ENCODE data around the gene ZNF672.
"Not testable (repeated sequence)": the region's sequence is repeated elsewhere in the genome, so short reads cannot be mapped to it uniquely, and the experiment has no call there.

Gene ZNF672

DNA sequence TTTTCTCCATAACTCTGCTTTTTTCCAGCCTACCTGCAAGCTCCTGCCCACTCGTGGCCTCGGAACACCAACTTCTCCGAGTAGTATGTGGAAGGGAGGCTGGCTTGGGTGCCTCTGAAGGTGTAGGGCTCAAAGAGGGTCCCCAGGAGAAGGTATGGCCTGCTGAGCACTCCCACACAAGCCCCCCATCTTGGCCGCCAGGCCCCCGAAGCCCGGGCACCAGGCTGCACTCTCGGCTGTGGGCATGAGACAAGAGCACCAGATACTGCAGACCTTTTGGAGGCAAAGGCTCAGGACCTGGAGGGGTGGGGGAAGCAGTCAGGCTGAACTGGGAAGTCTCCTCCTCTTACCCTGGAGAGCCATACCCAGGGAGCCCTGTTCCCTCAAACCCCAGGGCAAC lies 19.2 kb downstream of the ZNF672 start:
- DNase-seq, result no peak

DNA sequence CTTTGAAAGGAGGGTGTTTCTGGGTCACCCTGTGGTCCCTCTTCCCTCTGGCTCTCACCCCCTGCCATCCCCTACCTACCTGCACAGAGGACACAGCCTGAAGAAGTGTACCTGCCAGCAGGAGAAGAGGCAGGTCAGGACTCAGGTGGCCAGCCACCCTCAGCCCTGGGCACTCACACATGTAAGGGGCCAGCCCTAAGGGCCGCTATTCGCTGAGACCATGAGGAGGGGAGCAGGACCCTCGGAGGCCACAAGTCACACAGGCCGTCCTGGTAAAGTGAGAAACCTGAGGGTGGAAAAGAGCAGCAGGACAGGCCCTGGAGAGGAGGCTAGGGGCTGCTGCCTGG lies 19.7 kb downstream of the ZNF672 start:
- DNase-seq, result no peak

DNA sequence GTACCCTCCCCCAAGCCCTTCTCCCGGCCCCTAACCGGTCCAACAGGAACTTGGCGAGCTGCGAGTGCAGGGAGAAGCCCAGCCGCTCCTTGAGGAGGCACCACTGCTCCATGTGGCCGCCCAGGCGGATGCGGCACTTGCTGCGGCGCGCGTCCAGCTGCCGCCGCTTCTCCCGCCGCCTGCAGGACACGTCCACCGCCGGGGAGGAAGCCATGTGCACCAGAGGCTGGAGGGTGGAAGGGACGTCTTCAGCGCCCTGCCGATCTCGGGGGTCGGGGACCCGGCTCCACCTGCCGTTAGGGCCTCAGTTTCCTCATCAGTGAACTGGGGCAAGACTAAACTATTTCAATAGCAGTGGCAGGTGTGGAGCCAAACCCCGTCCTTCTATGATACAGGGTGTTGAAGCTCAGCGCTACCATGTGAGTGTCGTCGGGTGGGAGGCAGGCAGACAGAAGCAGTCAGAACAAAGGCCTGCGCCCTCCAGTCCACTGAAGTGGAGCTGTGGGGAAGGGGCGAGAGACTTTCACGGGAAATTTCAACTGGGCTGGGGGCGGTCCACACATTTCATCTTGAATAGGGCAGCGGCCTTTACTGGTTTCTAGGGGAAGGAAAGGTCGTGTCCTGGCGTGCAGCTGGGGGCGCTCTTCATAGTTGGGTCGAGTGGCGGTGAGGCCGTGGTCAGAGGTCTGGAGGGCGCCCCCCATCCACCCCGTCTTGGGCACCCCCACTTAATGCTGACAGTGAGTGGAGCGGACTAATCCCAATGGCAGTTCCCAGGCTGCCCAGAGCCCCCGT lies 20.3 kb downstream of the ZNF672 start:
- DNase-seq, result peak; percentile 17

DNA sequence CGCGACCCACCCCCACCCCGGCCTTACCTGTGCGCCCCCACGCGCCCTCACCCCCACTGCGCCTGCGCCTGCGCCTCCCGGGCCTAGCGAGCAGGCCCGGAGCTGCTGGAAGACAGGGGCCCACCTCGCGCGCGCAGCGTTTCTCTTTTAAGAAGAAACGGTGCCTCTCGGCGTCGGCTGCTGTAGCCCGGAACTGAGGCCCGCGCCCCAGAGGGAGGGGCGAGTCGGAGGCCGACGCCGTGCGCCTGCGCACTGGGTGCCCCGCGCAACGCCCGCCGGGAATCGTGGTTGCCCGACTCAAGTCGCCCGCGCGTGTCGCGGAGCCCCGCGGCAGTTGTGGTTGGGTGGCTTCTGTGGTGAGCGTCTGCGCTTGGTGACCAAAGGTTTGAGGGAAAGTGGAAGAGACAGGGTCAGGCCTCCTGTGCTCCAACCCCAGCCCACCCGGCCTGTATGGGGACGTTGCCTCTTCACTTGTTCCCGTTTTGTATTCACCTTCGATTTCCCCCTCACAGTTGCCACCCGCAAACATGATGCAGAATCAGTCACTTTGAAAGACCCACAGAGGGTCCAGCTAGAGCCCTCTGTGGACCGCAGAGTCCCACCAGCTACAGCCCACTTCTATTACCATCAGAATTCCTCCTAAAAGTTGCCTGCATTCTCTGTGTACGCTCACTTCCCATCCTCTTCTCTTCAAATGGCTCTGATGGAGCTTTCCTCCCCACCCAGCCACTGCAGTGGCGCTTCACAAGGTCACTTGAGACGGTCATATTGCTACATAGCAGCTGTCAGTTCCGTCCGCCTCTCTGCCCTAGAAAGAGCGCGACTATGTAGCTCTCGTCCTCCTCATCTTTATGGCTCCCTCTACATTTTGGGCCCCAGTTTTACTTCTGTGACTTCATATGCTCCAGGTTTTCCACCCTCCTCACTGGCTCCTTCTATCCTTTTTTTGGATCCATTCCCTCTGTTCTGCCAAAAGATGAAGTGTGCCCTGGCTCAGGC lies 21.2 kb downstream of the ZNF672 start, which contains the start of gene ZNF692:
Gene ZNF692, minus strand, starts transcription at position 195 of the 999 bp plus-strand sequence. CDS start 776 bp downstream, outside the sequence.
- DNase-seq, result peak; percentile 98

DNA sequence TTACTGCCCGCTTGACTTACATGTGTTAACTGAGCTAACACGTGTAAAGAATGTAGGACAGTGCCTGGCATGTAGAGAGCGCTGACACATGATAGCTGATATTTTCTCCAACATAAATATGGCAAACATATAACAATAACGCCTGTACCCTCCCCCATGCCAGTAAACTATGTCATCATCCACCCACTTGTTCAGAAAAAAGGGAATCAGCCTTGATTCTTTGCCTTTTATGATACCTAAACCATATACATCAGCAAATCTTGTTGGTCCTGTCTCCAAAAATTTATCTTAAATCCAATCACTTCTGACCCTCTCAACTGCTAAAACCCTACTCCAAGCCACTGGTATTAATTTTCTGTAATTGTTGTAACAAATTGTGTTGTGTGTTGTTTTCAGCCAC lies 22.0 kb downstream of the ZNF672 start:
- DNase-seq, result no peak

DNA sequence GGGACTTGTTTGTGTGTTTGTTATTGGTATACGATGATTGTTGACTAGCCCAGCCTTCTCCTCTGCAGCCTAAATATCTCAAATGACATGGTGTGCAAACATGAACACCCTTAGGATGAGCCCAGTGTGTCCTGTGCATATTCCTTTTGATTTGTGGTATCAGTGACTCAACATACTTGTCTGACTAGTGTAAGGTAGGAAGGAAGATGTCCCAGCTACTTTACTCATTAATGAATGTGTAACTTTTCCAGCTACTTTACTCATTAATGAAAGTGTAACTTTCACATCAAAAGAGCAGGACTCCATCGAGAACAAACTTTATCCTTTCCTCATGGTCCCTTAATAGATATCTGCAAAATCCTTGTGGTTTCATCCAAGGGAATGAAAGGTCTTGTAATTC lies 23.6 kb downstream of the ZNF672 start:
- DNase-seq, result no peak

DNA sequence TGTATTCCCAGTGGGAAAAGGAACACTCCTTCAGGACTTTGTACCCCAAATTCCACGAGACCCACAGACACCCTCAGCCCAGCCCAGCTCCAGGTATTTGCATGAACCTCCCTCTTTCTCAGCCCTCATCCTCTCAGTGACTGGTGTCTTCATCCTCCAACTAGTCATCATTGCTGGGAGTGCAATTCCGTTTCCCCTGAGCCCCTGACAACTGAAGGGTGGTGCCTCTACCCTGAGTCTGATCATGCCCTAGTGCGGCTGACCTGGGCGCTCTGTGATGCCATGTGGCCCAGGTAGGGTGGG lies 24.6 kb downstream of the ZNF672 start:
- DNase-seq, result no peak

DNA sequence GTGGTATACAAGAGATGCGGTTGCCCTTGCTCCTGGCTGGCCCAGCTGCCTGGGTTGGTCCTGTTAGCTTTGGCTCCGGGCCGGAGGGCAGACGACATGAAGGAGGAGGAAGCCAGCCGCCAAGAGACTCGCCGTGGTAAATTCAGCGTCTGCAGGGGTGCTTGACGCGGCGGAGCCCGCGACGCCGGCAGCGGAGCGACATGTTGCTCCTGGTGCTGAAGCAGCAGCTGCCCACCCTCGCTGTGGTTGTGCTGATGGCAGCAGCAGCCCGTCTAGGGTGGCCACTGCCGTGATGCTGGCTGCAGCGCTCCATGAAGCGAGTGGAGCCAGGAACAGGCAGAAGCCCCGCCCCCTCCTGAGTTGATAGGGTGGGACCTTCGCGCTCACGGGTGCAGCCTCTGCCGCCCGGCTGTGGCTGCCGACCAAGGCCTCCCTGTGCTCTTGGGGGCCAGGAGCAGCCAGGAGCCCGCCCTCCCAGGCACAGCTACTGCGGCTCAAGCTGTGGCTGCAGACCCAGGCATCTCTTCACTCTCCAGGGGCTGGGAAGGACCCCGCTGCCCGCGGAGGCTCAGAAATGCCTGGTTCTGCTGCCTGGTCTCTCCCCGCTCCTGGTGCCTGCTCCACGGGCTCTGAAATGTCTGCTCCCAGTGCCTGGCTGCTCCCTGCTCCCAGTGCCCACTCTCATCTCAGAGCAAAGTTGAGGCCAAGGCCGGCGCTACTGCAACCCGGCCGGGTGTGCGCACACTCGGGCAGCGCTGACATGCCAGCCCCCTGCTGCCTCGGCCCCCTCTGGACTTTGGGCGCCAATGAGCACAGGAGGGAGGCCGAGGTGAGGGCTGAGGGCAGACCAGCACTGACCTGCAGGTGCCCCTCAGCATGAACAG lies 25.2 kb downstream of the ZNF672 start:
- peak; percentile 79 for DNase-seq

DNA sequence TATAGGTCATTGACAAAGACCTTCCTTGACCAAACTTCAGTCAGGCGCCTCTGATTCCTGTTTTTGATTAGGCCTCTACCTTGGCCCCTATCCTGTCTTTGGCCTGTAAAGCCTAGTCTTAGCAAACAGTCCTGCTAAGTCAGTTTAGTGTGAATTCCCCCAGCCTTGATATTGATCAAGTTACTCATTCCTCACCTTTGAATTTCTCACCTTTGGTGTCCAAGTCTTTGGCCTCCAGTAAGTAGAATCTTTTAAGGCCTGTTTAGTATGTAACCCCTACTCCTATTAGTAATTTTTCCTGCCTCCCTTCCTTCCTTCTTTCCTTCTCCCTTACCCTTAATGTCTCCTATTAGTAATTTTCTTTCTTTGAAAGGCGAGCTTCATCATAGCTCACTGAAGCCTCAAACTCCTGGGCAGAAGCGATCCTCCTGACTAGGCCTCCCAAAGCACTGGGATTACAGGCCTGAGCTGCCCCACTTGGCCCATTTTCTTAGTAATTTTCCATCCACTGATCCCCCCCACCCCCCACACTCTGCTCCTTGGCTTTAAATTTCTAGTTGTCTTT lies 33.9 kb downstream of the ZNF672 start:
- DNase-seq, result no peak

DNA sequence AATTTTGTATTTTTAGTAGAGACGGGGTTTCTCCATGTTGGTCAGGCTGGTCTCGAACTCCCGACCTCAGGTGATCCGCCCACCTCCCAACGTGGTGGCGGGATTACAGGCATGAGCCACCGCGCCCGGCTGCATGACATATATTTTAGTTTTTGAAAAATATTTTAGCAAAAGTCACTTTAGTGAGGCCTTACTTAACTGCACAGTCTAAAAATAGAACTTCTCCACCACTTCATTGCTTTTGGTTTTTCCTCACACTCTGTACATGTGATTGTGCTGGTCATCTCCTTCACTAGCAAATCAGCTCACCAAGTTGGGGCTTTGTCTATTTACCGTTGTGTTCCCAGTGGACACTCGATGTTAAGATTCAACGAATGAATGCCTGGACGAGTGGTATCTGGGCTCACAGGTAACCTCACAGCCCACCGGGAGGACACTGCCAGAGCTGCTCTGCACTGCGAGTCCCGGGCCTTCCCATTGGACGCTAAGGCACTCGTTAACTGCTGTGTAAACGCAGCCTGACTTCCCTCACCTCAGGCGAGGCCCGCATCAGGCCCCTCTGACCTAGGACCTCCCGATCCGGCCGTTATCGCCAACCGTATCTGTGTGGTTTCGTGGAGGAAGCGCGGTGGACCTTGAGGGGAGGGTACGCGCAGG lies 34.9 kb downstream of the ZNF672 start:
- no peak for DNase-seq

DNA sequence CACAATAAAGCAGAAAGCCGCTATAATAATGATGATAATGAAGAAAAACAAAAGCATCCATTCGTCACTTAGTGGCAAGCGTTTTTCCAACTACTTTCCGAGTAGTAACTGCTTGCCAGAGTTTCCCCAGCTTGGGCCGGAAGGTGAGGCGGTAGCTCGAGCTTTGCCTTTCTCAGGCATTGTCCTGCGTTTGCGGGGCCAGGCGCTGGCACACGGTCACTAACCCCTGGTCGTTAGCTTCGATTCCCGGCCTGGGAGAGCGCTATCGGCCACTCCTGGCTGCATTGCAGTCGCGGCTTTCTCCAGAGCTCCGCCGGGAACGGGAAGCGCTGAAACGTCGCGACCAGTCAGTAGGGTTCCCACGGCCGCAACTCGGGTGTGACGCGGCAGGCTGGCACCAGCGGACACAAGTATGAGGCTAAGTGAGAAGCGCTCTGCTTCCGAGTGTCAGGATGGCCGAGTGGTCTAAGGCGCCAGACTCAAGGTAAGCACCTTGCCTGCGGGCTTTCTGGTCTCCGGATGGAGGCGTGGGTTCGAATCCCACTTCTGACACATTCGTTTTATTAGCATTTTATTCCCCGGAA lies 35.5 kb downstream of the ZNF672 start:
- DNase-seq, result peak; percentile 92

DNA sequence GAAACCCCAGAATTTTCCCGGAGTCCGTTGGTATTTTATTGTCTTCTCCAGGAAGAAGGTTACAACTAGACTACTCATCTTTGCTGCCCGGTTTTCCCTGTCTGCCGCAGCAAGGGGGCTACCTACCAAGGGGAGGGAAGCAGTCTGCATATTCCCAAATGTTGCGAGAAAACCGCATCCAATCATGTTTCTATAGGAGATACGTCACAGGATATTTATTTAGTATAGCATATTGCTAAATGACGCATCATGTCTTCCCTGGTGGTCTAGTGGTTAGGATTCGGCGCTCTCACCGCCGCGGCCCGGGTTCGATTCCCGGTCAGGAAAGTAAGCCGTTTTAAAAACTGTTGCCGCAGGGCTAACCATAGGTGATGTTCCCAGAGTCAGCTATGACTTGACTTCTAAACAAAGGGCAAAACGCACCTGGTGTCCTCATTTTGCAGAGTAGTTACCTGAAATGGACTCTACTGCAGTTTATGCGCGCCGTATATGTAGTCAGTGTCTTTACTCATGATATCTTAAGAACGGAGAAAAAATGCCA lies 36.0 kb downstream of the ZNF672 start:
- DNase-seq, result peak; percentile 87

DNA sequence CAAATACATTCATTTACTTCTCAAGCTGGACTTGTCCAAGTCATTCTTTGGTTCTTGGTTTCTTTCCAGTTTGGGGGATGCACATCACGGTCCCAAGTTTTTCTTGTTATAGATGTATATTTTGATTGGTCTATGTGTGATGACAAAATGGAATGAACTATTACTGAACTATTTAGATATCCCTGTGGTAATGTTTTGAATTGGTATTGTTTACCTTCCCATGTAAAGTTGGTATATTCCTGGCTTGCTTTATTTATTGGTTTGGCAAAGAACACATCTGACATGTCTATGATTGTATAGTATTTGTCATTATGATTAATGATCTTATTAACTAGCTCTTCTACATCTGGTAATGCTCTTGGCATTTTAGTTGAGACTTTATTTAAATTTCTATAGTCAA lies 43.2 kb downstream of the ZNF672 start:
- no peak for DNase-seq

DNA sequence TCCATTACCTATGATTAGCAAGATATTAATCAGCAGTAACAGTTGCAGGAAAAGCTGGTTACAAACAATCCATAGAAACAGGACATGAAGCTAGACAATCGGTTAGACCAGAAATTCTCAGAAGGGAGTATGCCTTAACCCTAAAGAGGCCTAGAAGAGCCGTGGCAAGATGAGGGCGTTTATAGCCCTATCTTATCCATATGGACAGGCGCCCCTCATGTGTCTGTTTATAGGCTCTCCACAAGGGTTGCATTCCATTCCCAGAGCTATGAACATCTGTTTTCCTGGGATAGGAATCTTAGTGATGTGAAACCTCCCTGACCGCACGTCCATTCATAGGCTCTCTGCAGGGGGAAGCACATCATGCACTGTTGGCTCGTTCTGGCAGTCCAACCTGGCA lies 44.4 kb downstream of the ZNF672 start:
- not testable (repeated sequence) for DNase-seq

DNA sequence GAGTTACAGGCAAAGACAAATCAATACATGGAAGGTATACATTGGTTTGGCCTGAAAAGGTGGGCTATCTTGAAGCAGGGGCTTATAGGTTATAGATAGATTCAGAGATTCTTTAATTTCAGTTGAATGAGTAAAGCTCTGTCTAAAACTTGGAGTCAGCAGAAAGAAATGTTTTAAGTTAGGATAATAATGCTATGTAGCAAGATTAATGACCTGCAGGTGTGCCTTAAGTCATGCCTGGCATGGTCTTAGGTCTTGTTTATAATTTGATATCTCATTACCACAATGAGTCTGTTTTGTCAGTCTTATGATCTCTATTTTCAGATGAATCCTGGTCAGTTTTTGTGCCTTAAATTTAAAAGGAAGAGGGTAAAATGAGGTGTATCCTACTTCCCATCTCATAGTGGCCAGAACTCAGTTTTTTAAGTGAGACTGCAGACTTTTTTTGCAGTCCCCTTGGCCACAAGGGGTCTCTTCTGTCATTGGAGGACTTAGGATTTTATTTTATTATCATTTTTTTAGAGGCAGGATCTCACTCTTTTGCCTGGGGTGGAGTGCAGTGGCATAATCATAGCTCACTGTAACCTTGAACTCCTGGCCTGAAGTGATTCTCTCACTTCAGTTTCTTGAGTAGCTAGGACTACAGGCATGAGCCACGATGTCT lies 46.7 kb downstream of the ZNF672 start:
- no peak for DNase-seq

DNA sequence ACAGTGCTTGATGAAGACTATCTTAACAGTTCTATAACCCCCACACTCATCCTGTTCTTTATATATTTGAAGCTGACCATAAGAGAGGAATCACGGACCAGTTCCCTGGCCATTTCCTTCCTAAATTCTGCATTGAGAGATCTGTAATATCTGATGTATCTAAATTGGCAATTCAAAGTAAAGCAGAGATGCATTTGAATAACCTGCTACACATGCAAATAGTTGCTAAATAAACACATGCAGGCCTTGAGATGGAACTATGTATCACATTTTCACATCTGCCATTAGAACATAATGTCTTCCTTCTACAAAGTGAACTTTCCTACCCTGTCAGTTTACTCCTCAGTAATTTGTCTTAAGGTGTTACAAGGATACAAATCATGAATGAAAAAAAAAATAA lies 47.6 kb downstream of the ZNF672 start:
- no peak for DNase-seq

DNA sequence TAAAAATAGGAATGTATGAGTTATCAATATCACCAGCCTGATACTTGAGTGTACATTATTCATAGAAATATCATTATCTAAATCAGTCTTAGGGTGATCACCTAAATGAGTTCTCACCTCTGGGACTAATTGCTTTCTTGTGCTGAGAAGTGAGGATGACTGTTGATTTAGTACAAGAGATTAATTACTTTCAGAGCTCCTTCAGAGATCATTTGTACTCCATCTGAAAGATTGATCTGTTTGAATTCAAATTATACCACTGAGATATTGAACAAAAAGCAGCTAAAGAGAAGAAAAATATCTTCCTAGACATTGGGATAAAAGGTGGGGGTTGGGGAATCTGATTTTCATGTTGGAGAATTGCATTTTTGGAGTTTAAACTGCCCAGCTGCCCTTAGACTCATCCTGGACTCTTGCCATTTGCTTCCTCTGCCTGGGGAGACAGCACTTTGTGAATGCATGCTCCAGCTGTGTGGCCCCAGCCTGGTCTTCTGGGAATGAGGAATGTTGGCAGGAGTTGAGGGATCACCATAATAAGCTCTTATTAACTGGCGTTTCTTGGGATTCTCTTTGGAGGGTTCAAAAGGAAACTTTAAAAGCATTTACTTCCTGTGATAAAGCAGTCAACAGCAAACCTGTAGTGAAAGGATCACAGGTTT lies 48.3 kb downstream of the ZNF672 start:
- DNase-seq, result no peak

DNA sequence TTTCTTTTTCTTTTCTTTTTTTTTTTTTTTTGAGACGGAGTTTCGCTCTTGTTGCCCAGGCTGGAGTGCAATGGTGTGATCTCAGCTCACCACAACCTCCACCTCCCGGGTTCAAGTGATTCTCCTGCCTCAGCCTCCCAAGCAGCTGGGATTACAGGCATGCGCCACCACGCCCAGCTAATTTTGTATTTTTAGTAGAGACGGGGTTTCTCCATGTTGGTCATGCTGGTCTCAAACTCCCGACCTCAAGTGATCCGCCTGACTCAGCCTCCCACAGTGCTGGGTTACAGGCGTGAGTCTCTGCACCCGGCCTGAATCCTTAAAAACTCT lies 51.9 kb downstream of the ZNF672 start:
- DNase-seq, result not testable (repeated sequence)

DNA sequence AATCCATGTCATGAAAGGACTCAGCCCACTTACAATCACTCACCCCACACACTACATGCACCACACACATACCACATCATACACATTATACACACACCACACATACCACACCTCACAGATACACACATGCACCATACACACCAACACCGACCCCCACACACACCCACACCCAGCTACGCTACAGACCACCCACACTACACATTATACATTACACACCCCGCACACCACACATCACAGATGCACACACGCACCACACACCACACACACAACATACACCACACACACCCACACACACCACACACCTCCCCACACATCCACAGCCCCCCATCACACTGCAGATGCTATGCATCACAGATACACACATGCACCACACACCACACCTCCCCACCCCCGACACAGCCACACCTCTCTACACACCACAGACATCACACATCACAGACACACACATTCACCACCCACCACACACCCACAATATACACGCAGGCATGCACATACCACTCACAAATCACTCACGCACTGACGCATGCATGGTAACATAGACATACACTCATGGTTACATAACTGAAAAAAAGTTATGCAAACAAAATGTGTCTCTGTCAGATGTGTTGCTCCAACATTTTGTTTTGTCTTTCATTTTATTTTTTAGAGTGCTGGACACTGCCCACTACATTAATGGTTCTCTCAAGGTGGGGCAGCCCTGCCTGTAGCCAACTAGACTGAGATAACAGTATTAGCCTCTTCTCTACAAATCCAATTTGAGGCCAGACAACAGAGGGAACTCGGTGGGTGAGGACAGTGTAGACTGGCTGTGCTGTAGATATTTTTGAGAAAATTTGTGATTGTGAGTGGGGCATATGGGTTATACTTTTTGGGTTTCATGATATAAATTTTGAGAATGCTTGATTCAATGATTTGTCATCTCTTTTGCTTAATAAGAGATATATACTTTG lies 52.8 kb downstream of the ZNF672 start:
- no peak for DNase-seq
